Peyer's patch (tissue), 4 donors: ENCODE data around the gene FGF21.

Experiments used
- CTCF ChIP-seq, 6 experiments: fragments of 450-650 bp in 4 of 6; fragments of 200-600 bp in 2 of 6; sonication (generic) in 1 of 6; IDR thresholded peaks; one replicate each; pipeline ENCODE4 v1.5.1; 2017 to 2019; ENCODE audit warnings: antibody characterized with exemption in 6 of 6, mild to moderate bottlenecking in 3 of 6, moderate library complexity in 1 of 6
- POLR2A ChIP-seq, 2 donors: fragments of 450-650 bp; IDR thresholded peaks; one replicate each; pipeline ENCODE4 v1.5.1; 2017; ENCODE audit warnings: antibody characterized with exemption in 2 of 2, mild to moderate bottlenecking in 2 of 2, moderate library complexity in 2 of 2

GRCh38 chr19:48756686-48757085 is 1.4 kb downstream of the FGF21 start:
- no peak for TF ChIP-seq POLR2A (IDR thresholded peaks at IDR 0.05)
- TF ChIP-seq CTCF (IDR thresholded peaks at IDR 0.05) = no peak
